ENCODE data around the gene FILIP1.
A peak's percentile ranks its signal among the peaks of the same experiment; 100 is the strongest.

The FILIP1 gene

DNA sequence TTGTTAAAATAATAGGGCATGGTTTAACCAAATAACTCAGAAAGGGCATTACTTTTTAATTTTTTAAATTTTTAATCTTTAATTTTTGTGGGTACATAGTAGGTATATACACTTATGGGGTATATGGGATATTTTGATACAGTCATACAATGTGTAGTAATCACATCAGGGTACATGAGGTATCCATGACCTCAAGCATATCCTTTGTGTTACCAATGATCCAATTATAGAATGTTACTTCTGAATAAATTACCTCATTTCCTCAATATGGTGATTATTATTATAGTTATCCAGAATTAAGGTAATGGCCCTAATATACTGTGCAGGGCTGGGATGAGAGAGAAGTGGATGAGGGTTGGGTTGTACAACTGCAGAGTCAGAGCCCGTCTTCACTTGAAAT, 163.9 kb downstream of the FILIP1 start:
- DNase-seq, result no peak

DNA sequence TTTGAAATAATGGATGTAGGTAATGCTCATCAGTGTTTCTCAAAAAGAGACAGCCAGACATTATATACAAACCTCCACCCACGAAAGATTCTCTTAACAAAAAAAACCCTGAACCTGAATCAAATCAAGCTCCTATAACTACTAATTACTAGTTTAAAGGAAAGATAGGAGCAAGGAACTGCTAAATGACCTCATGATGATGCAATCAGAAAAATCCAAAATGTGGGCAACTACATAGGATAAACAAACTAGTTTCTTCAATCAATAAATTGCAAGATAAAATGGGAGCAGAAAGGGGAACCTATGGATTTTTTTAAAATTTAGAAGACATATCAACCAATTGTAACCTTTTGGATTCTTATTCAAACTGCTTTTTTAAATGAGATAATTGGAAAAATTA, 165.8 kb downstream of the FILIP1 start:
- no peak for DNase-seq

DNA sequence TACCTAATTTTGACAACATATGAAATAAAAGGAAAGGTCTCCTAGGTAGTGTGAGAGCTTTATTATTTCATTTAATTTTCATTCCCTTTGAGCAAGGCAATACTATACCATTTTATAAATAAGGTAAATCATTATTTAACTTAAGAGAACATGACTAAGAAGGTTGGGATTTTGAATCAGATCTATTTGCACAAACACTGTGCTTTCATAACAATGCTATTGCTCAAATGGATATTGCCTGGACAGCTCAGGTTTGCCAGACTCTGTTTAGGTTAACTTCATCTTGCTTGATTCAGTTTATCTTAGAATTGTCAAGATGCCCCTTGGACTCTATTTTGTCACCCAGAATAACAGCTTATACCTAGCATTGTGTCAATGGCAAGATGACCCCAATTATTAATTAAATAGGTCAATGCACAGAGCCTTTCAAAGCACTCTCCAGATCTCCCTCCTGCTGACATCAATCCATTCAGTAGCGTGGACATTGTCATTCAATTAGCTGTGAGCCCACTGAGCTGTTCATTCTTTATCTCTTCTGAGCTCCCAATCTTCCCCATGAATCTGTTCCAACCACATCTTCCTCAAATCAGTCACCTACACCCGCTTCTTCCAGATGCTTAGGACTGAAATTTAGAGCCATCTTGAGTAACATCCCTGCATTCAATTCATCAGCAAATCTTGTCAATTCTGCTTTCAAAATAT, 166.9 kb downstream of the FILIP1 start:
- DNase-seq, result no peak

DNA sequence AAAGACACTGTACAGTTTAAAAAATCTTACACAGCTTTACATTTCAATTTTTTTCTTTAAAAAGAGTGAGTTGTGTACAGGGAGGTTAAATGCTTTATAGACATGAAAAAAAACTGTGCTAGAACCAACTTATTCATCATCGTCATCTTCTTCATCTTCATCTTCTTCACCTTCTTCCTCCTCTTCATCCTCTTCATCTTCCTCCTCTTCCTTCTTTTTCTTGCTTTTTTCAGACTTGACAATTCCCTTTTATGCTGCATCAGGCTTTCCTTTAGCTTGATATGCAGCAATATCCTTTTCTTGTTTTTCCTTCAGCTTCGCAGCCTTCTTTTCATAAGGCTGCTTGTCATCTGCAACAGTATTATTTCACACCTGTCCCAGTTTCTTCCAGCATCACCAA, 174.7 kb downstream of the FILIP1 start:
- no peak for DNase-seq

DNA sequence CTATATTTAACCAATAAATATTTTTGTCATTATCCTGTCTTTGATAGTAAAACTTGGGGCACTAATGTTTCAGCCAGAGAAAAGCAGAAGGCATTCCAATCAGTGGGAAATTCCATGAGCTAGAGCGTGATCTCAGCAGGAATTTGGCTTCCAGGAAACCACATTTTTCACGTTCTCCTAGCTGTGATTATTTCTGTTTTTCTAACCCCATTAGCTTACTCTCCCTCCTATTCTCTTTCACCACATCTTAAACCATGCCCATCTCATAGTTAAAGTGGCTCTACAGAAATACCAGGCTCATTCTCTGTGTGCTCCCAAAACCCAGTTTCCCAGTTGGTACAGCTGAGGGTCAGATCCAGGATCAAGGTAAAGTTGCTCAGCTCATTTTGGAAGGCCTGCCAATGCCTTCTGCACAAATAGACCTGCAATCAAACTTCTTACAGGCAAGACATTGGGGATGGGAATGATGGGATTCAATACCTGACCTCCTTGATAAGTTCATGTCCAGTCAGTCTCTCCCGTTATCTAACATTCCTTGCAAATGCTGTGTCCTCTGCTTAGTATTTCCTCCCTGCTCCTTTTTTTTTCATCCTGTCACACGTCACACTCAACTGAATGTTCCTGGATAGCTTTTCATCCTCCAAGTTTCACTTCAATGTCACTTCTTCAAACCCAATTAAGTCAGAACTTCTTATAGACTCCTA, 175.9 kb downstream of the FILIP1 start:
- DNase-seq, result no peak

DNA sequence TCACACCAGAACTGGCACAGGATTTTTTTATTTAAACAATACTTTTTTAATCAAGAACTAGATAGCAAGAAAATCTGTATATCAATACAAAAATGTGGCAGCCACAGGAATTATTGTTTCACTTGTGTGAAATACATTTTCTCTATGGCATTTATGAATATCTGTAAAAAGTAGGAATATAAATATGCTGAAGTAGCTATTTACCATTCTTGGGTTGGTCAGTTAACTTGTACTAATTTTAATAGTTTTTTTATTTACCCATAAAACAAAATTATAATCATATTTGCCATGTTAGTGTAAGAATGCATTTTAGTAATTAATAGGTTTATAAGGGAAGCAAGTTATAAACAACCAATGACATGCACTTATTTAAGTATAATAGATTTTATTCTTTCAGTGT, 177.6 kb downstream of the FILIP1 start:
- no peak for DNase-seq

DNA sequence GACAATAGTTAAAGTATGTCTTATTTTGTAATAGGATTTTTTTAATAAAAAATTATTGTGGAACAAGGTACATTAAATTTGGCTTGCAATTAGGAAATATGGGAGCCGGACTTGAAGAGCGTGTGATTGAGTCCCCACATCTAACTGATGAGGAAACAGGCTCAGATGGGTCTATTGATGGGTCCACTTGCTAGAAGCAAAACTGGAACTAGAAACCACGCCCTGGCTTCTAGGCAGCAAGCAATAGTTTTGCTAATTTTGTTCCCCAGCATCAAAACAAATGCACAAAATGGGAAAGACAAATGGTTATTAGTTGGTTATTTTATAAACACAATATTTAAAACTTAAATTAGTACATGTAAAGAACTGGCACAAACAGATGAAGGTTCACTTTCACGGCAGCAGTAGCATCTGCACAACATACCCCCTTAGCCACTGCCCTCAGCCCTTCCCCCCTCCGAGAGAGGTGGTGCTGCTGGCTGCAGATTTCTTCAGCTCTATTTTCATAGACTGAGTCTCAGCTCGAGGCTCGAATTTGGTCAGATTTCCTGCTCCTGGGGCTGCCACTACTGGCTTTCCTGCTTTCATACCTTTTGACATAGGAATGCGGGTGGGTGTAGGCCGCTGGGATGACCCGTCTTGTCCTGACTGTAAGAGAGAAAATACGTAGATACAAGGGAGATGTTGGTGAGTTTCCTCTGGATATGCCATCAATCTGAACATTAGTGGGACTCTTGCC, 185.2 kb downstream of the FILIP1 start:
- no peak for DNase-seq

DNA sequence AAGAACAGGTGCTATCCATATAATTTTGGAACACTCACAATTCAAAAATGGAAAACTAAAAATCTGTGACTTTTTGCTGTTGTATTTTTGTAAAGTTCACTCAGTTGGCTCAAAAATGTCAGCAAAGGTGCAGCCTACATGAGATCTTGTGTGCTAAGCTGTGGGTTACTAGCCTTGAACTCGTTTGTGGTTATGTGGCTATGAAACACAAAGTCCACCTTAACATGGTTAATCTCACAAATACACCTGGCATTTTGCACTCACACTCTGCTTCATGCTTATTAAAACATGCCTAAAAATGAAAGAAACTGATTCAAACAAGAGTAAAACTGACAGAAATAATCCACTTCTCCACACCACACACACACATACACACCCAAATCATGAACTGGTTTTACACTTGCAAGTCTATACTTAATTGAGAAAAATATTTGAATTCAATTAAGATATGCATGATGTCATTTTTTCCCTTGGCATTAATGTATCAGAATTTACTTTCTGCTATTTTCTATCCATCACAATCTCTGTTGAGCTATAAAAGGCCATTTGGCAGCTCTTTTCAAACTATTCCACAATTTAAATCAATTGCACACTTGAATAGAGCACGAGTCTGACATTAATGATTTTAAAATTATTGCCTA, 186.1 kb downstream of the FILIP1 start:
- no peak for DNase-seq

DNA sequence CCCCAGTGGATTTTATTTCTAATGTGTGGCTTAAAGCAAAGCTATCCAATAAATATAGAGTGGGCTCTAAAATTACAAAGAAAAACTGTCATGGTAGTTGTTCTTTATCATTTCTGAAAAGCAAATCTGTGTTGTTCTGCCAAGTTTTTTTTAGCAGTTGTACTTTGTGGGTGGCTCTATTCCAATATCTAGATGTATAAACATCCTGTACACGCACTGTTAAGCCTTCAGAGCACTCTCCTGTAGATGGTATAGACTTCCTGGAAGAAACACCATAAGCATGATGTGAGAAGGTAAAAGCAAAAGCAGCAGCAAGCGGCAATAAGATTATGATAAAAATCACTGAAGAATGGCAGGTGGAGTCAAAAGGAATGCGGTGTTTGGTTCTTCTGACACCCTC, 187.5 kb downstream of the FILIP1 start:
- DNase-seq, result no peak

DNA sequence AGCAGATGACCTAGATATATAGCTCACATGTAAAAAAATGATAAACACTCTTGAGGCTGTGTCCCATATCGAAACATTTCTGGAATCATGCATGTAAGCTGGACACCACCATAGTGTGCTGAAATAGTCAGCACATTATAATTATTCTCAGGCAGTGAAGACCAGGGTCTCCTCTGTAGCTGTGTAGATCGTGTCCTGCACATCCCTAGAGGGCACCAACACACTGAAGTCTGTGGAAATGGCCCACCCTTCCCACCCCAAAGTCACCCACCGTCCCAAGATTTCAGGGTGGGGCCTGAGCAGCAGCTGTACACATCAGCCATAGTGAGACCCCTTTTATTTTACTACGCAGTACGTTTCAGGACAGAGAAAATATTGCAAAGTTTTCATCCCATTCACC, 188.0 kb downstream of the FILIP1 start:
- no peak for DNase-seq

DNA sequence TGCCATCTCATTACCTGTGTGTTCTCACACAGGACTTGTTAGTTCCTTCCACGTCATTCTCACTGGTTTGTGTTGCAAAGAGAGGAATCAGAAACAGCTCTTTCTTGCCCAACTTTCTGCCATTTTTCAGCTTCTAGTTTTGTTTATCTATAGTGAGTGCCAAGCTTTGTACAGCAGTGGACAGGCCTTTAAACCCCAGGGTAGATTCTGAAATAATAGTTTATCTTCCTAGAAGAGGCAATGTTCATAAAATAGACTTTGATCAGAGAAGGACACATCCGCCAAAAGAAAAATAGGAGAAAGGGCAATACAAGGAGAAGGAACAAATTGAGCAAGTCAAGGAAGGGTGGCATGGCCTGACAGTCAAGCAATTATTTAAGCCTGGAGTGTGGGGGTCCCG, 191.3 kb downstream of the FILIP1 start:
- DNase-seq, result no peak

DNA sequence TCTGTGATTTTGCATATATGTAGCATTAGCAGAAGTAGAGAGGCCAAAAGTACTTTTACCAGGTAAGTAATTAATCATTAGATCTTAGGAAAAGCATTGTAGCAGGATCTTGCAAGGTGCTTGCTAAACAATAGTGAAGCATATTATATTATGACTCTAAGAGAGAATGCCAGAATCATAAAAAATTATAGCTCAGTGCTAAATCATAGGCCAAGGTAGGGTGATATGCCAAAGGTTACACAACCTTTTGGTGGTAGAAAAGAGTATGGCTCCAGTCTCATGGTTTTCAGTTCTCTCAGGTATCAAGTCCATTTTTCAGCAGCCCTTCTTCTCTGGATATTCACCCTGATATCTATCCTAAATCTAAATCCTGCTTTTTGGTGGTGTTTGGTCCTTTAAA, 192.1 kb downstream of the FILIP1 start:
- DNase-seq, result no peak

DNA sequence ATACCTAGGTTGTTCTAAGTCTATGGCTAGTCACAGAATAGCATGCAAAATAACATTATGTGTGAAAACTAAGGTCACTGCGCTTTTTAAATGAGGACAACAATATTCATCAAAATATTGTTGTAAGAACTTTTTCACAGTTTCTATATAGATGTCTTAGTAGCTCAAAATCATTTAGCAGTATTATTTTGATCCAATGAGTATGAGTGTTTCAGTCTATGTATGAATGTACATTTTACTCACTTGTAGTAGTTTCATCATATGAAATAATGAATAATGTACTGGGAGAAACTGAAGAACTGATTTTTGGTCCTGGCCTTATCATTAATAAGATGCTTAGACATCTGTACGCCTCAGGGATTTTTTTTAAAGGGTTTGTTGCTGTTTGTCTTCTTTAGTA, 192.5 kb downstream of the FILIP1 start:
- DNase-seq, result no peak

DNA sequence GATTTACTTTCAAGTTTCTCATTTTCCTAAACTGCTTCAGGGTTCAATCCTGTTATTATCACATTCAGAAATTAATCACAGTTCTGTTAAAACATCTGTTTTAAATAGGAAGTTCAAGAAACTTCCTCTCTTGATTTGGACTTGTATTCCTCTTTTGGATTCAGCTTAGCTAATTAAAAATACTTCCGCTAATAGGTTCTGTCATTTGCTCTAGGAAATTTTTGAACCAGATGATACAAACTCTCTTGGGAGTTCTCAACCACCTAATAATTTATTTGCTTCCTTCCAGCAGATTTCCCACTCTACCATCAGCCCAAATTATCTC, 193.1 kb downstream of the FILIP1 start:
- DNase-seq, result no peak

DNA sequence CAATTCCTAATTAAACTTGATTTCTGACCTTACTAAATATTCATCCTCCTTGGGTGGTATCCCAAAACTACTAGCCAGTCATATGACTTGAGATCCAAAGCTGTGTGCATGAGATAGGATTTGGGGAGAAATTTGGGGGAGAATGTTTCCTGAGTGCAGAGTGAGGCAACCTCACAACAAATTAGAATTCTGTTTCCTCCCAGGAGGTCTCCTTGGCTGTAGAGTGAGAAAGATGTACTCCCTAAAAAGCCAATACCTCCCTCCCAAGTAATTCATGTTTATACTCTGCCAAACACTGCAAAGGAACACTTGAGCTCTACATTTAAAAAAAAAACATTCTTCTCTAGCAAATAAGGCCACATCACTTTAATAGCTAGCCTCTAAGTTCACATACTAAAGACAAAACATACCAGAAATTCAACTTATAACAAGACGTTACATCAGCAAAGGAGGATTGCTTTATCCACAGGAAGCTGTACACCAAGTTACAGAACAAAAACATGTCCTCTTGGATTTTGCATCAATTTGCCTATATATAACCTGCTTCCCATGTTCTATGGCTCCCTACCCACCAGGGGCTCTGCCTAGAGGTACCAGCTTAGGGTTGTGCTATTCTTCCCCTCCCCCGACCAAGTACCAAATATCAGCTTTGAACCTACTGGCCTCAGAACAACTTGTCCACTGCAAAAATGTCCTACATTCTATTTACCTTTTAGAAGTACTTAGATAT, 193.6 kb downstream of the FILIP1 start:
- no peak for DNase-seq

DNA sequence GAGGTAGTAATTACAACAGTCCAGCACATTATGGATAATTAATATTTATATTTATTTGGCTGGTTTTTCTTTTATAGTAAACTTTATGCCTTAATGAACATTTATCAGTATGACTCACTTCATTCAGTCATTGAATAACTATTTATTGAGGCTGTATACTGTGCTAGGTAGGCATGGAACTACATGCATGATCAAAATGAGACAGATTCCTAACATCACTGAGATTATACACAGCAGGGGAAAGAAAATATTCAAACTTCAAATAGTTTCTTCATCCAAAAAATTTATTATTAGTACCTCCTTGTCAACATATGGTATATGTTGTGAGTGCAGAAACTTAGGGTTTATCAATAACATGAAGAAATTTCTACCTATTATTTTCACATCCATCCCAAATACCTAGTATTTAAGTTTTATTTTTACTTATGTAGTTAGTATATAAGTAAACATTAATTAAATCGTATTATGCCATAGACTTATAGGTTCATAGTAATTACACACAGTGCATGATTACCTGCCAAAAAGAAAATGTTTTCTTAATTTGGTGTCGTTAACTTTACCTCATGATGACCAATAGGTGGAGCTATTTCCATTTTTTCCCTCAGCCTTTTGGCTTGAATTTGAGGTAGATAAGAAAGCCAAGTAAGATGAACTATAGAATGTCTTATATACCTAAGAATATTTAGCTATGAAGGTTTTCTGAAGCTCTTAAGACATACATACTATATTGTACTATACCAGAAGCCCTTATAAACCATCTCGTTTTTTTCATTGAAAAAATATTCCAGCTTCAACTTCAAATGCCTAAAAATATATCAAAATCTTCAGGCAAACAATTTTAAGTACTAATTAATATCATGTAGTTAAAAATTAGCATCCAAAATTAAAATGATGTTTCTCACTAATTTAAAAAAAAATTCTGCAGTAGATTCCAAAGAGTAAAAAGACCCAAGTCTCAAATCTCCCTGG, 196.5 kb downstream of the FILIP1 start:
- peak; percentile 90 for DNase-seq

DNA sequence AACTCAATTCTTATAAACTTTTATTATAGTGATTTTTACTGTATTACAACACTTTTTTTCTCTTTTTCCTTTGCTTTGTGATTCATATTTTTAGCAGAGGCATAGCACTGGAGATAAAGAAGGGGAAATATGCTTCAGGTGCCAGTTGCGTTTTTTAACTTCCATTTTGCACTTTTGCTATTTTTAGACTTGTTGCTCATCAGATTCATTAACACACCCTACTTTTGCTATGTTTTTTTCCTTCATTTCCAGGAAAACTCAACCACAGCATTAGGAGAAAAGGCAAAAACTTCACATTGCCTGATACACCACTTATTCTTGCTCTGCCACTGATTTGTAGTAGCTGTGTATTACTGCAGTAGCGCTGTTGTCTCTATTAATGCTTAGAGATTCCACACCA, 201.0 kb downstream of the FILIP1 start:
- no peak for DNase-seq

DNA sequence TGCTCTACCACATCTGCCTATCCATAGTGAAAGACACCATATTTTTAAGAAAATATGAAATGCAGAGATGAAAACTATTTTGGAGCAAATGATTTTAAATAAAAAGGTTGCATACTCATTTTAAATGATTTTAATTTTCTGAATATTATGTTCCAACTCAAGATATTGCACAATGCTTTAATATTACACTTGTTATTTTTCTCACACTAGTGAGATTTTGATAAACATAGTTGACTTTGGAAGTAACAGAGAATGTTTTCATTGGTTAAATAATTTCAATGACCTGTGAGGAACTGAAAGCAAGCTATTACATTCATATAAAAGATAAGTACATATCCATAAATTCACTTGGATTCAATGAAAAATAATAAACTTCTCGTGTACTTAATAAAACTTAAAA, 201.9 kb downstream of the FILIP1 start:
- no peak for DNase-seq

DNA sequence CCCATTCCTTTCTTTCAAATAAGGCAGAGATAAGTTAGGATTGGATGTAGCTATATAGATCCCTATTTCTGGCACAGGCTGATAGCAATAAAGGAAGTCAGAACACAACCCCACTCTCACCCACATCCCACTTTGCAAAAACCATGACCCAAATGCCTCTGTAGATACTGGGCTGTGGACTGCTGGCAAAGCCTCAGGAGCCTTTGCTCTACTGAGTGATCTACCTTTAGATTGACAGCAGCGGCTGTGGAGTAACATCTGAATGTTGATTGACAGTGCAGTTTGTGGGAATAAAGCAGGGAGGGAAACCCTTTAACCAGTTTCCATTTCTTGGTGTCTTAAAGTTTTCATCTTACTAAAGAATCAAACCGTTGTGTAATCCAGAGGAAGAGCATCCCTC, 202.3 kb downstream of the FILIP1 start:
- no peak for DNase-seq

DNA sequence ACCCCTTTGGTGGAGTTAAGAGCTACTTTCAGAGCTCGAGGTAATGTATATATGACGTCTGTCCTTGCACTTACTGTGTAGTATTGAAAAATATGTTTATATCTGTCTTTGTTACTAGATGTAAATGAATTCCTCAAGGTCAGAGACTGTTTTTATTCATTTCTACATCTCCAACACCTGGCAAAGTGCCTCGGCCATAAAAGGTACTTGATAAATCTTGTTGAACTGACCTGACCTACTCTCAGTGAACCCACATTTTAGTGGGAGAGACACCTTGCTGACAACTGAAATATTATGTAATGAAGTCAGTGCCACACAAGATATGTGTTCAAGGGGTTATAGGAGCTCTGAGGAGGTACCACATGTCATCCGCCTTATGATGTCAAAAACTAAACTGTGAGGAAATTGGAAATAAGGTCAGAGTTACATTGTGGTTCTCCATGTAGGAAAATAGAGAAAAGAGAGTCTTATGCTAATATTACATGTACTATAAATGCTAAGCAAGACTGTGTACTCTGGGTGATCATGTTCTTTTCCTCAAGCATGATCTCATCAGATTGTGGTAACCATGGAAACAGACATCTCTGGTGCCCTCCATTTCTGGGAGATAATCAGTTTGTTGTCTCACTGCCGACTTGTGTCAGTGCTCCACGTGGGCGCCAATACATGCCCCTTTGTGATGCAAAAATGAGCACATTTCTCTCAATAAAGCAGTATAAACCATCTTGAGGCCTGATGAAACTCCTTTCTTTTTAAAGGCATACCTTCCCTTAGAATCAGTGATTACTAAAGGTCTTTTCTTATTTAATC, 203.3 kb downstream of the FILIP1 start:
- no peak for DNase-seq

DNA sequence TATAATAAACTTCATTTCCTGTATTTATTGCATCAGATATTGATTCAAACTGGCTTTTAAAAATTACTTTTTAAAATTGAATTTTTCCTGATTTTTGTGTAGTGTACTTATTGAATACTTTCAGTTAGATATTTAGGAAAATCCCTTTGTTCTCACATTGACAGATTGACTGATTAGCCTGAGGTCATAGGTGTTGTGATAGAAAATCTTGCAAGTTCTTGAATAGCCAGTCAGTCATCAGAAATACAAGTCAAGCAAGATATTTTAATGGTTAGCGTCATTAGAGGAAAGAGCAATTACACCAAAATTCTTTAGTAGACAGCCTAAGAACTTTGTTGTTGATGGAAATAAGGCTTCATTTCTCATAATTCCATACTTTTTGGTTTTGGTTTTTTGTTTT, 205.6 kb downstream of the FILIP1 start:
- no peak for DNase-seq

Measured in hematopoietic multipotent progenitor cell treated with erythropoietin and hydrocortisone succinate and interleukin-3 and kit ligand, for 6 days (in vitro differentiated cells).